HEK293 (cell line): Measurements from ENCODE around the gene ZBTB43.

Experiments
- CTCF ChIA-PET: fragments of 350-600 bp; formaldehyde crosslinking; extraction: SDS; loops from one replicate; lab custom pipeline; 2021; ENCODE audit warnings: antibody characterized with exemption; lab: Yijun Ruan, JAX
- POLR2A ChIA-PET: fragments of 300-600 bp; formaldehyde crosslinking; extraction: SDS; loops from one replicate; lab custom pipeline; 2020; ENCODE audit warnings: antibody characterized with exemption, inconsistent platforms; lab: Yijun Ruan, JAX
- H3K27ac ChIP-seq: fragments of 200-500 bp; sonication (Bioruptor generic); 2 replicates; pipeline ENCODE4 v1.5.1; 2014; ENCODE audit warnings: low read depth, low read length, control low read depth, inconsistent platforms; ENCODE audit errors: extremely low read depth
- H3K36me3 ChIP-seq, 2 experiments: fragments of 200-500 bp in 1 of 2; sonication (Bioruptor generic) in 1 of 2; 1 replicate in 1 of 2; 2 replicates in 1 of 2; pipeline ENCODE4 v1.5.1; 2014 to 2017; ENCODE audit warnings: inconsistent platforms in 2 of 2, low read length in 2 of 2; ENCODE audit not compliant: control insufficient read depth in 2 of 2, insufficient read depth in 1 of 2
- H3K4me1 ChIP-seq: fragments of 200-500 bp; sonication (Bioruptor generic); 2 replicates; pipeline ENCODE4 v1.5.1; 2014; ENCODE audit warnings: mild to moderate bottlenecking, low read length, inconsistent platforms; ENCODE audit not compliant: control insufficient read depth, insufficient read depth
- H3K4me3 ChIP-seq: 2 replicates; pipeline ENCODE4 v1.5.1; 2011; ENCODE audit warnings: low read depth, mild to moderate bottlenecking, control low read depth, low read length, moderate library complexity
- H3K9me3 ChIP-seq: fragments of 200-500 bp; sonication (Bioruptor generic); 2 replicates; pipeline ENCODE4 v1.5.1; 2014; ENCODE audit warnings: low read depth, low read length, inconsistent platforms; ENCODE audit not compliant: control insufficient read depth, insufficient read depth
- BCL11B ChIP-seq: fragments of 450-650 bp; formaldehyde crosslinking; IDR thresholded peaks from 2 replicates; pipeline ENCODE4 v1.5.1; 2016; ENCODE audit warnings: low read depth, missing biosample characterization, missing genetic modification characterization
- EGR2 ChIP-seq: fragments of 450-650 bp; formaldehyde crosslinking; IDR thresholded peaks from 2 replicates; pipeline ENCODE4 v1.5.1; 2016; ENCODE audit warnings: low read depth, missing biosample characterization, missing genetic modification characterization
- GLIS1 ChIP-seq: fragments of 450-650 bp; formaldehyde crosslinking; IDR thresholded peaks from 2 replicates; pipeline ENCODE4 v1.5.1; 2016; ENCODE audit warnings: missing biosample characterization, missing genetic modification characterization
- SETDB1 ChIP-seq: IDR thresholded peaks from one replicate; pipeline ENCODE4 v1.6.1; 2017; ENCODE audit warnings: mild to moderate bottlenecking, low read length, moderate library complexity, mixed read lengths; ENCODE audit not compliant: insufficient read length
- ZBTB1 ChIP-seq: fragments of 450-650 bp; formaldehyde crosslinking; IDR thresholded peaks from 2 replicates; pipeline ENCODE4 v1.5.1; 2016; ENCODE audit warnings: missing biosample characterization, missing genetic modification characterization
- ZNF112 ChIP-seq: fragments of 450-650 bp; formaldehyde crosslinking; IDR thresholded peaks from 2 replicates; pipeline ENCODE4 v1.5.0; 2017; ENCODE audit warnings: missing biosample characterization, missing genetic modification characterization
- ZNF132 ChIP-seq: fragments of 450-650 bp; formaldehyde crosslinking; IDR thresholded peaks from 2 replicates; pipeline ENCODE4 v1.5.1; 2017; ENCODE audit warnings: missing biosample characterization, missing genetic modification characterization, borderline replicate concordance
- ZNF155 ChIP-seq: fragments of 450-650 bp; formaldehyde crosslinking; IDR thresholded peaks from 2 replicates; pipeline ENCODE4 v1.5.1; 2016; ENCODE audit warnings: missing biosample characterization, missing genetic modification characterization
- ZNF175 ChIP-seq: fragments of 450-650 bp; formaldehyde crosslinking; IDR thresholded peaks from 2 replicates; pipeline ENCODE4 v1.5.1; 2016; ENCODE audit warnings: missing biosample characterization, missing genetic modification characterization
- ZNF23 ChIP-seq: fragments of 450-650 bp; formaldehyde crosslinking; IDR thresholded peaks from 2 replicates; pipeline ENCODE4 v1.5.1; 2016; ENCODE audit warnings: missing biosample characterization, missing genetic modification characterization, borderline replicate concordance
- ZNF391 ChIP-seq: fragments of 450-650 bp; formaldehyde crosslinking; IDR thresholded peaks from 2 replicates; pipeline ENCODE4 v1.5.1; 2016; ENCODE audit warnings: low read depth, missing biosample characterization, missing genetic modification characterization, borderline replicate concordance
- ZNF473 ChIP-seq: fragments of 450-650 bp; formaldehyde crosslinking; IDR thresholded peaks from 2 replicates; pipeline ENCODE4 v1.5.1; 2017; ENCODE audit warnings: missing biosample characterization, missing genetic modification characterization
- ZNF548 ChIP-seq: fragments of 450-650 bp; formaldehyde crosslinking; IDR thresholded peaks from 2 replicates; pipeline ENCODE4 v1.5.1; 2016; ENCODE audit warnings: missing biosample characterization, missing genetic modification characterization
- ZNF610 ChIP-seq: fragments of 450-650 bp; formaldehyde crosslinking; IDR thresholded peaks from 2 replicates; pipeline ENCODE4 v1.5.1; 2016; ENCODE audit warnings: missing biosample characterization, missing genetic modification characterization, borderline replicate concordance
- ZNF629 ChIP-seq: fragments of 450-650 bp; formaldehyde crosslinking; IDR thresholded peaks from 2 replicates; pipeline ENCODE4 v1.5.1; 2017; ENCODE audit warnings: missing biosample characterization, missing genetic modification characterization
- ZNF791 ChIP-seq: fragments of 450-650 bp; formaldehyde crosslinking; IDR thresholded peaks from 2 replicates; pipeline ENCODE4 v1.5.1; 2016; ENCODE audit warnings: missing biosample characterization, missing genetic modification characterization
- TF ChIP-seq, protein P1 (sequence below): fragments of 450-650 bp; formaldehyde crosslinking; IDR thresholded peaks from 2 replicates; pipeline ENCODE4 v1.5.1; 2017; ENCODE audit warnings: missing biosample characterization, missing genetic modification characterization
- TF ChIP-seq, protein P2 (sequence below): fragments of 450-650 bp; formaldehyde crosslinking; IDR thresholded peaks from 2 replicates; pipeline ENCODE4 v1.5.1; 2016; ENCODE audit warnings: missing biosample characterization, missing genetic modification characterization
- TF ChIP-seq, protein P3 (sequence below): fragments of 450-650 bp; formaldehyde crosslinking; IDR thresholded peaks from 2 replicates; pipeline ENCODE4 v1.5.1; 2016; ENCODE audit warnings: missing biosample characterization, missing genetic modification characterization
- TF ChIP-seq, protein P4 (sequence below): fragments of 450-650 bp; formaldehyde crosslinking; IDR thresholded peaks from 2 replicates; pipeline ENCODE4; 2016; ENCODE audit warnings: missing biosample characterization, missing genetic modification characterization
- TF ChIP-seq, protein P5 (sequence below): fragments of 450-650 bp; formaldehyde crosslinking; IDR thresholded peaks from 2 replicates; pipeline ENCODE4 v1.5.1; 2016; ENCODE audit warnings: missing biosample characterization, missing genetic modification characterization
- TF ChIP-seq, protein P6 (sequence below): IDR thresholded peaks from 2 replicates; pipeline ENCODE4 v1.6.1; 2011; ENCODE audit warnings: mild to moderate bottlenecking, low read depth, low read length, borderline replicate concordance
- TF ChIP-seq, protein P7 (sequence below): fragments of 450-650 bp; formaldehyde crosslinking; IDR thresholded peaks from 2 replicates; pipeline ENCODE4 v1.5.1; 2016; ENCODE audit warnings: missing biosample characterization, missing genetic modification characterization, borderline replicate concordance

The ZBTB43 gene

DNA sequence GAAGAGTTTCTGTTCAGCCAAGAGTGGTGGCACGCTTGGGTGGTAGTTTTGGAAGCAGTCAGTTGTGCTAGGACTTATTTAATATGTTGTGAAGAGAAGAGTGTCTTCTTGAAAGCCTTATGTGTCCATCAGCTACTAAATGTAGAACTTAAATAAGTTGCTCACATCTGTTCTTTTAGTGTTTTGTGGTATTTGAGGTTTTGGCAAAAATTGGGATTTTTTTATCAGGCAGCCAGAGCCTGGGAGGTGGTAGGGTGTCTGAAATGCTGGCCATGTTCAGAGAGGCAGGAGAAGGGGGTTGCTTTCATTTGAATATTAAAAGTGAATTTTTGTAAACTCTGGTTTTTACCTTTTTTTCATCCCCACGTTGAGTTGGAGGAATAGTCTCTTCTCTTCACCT is 31.4 kb downstream of the ZBTB43 start:
- TF ChIP-seq ZNF155 (tag by site-specific recombination): no peak
- no peak for TF ChIP-seq ZBTB1 (tag by site-specific recombination)
- TF ChIP-seq ZNF175 (tag by site-specific recombination): no peak
- no peak for TF ChIP-seq GLIS1
- TF ChIP-seq ZNF610: no peak
- no peak for TF ChIP-seq ZNF112 (tag by site-specific recombination)
- no peak for TF ChIP-seq BCL11B (tag by site-specific recombination)
- no peak for TF ChIP-seq ZNF132
- TF ChIP-seq, protein P1, sequence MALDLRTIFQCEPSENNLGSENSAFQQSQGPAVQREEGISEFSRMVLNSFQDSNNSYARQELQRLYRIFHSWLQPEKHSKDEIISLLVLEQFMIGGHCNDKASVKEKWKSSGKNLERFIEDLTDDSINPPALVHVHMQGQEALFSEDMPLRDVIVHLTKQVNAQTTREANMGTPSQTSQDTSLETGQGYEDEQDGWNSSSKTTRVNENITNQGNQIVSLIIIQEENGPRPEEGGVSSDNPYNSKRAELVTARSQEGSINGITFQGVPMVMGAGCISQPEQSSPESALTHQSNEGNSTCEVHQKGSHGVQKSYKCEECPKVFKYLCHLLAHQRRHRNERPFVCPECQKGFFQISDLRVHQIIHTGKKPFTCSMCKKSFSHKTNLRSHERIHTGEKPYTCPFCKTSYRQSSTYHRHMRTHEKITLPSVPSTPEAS (tag by site-specific recombination): no peak
- TF ChIP-seq, protein P2, sequence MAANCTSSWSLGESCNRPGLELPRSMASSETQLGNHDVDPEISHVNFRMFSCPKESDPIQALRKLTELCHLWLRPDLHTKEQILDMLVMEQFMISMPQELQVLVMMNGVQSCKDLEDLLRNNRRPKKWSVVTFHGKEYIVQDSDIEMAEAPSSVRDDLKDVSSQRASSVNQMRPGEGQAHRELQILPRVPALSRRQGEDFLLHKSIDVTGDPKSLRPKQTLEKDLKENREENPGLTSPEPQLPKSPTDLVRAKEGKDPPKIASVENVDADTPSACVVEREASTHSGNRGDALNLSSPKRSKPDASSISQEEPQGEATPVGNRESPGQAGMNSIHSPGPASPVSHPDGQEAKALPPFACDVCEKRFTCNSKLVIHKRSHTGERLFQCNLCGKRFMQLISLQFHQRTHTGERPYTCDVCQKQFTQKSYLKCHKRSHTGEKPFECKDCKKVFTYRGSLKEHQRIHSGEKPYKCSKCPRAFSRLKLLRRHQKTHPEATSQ (tag by site-specific recombination): no peak
- no peak for TF ChIP-seq ZNF629
- no peak for TF ChIP-seq ZNF473 (tag by site-specific recombination)
- TF ChIP-seq EGR2: no peak
- ChIA-PET POLR2A (no interaction called here), CTCF (interaction anchor here (0.5 kb wide), 1 partner anchor 777 kb away, joined by 3 read pairs; no protein-coding TSS in a partner anchor)
- Histone ChIP-seq H3K4me1 (no peaks in the 10 kb centered on the region), H3K4me3 (no peak overlapping the region), H3K9me3 (no peaks in the 10 kb centered on the region), H3K27ac (no peak overlapping the region), H3K36me3 (peaks cover 4 to 44% of the 10 kb centered on the region in 2 experiments)

DNA sequence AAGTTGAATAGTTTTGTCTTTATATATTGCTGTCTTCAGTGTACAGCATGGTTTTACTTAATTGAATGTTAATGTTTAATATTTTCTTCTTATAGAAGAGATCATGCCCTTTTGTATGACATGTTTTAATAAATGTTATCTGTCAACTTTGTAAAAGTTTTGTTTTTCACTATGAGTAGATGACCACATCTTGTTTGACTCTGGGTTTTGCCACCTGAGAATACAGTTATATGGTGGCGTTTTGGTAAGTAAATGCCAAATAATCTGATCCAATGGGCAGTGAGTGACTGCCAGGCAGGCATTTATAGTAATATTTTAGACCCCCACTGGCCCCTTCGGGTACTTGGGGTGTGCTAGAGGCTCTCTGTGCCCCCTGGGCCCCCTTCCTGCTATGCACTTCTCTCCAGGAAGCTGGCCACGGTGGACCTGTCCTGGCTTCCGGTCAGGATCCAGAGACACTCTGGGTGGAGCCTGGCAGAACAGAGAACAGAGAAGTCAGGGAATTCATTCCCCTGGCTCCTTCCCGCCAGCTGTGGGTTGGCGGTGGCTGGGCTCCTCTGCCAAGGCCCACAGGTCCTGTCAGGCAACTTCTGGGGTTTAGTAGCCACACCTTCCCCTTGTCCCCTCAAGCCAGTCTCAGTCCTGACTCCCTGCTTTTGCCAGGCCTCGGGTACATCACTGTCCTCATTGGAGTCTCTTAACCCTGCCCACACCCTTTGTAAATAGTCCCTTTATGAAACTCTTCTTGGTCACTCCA is 33.4 kb downstream of the ZBTB43 start:
- Histone ChIP-seq H3K4me1 (no peaks in the 10 kb centered on the region), H3K27ac (no peak overlapping the region), H3K9me3 (no peaks in the 10 kb centered on the region), H3K36me3 (peaks cover 4 to 30% of the 10 kb centered on the region in 2 experiments; a peak in 2 of 3 replicates), H3K4me3 (no peak overlapping the region)
- CTCF ChIA-PET: interaction anchor here (1.8 kb wide), 1 partner anchor 21 kb away, joined by 8 read pairs; no protein-coding TSS in a partner anchor
- POLR2A ChIA-PET: no interaction called here
- TF ChIP-seq ZNF391 (tag by site-specific recombination): no peak
- TF ChIP-seq, protein P3, sequence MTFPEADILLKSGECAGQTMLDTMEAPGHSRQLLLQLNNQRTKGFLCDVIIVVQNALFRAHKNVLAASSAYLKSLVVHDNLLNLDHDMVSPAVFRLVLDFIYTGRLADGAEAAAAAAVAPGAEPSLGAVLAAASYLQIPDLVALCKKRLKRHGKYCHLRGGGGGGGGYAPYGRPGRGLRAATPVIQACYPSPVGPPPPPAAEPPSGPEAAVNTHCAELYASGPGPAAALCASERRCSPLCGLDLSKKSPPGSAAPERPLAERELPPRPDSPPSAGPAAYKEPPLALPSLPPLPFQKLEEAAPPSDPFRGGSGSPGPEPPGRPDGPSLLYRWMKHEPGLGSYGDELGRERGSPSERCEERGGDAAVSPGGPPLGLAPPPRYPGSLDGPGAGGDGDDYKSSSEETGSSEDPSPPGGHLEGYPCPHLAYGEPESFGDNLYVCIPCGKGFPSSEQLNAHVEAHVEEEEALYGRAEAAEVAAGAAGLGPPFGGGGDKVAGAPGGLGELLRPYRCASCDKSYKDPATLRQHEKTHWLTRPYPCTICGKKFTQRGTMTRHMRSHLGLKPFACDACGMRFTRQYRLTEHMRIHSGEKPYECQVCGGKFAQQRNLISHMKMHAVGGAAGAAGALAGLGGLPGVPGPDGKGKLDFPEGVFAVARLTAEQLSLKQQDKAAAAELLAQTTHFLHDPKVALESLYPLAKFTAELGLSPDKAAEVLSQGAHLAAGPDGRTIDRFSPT (tag by site-specific recombination): no peak
- TF ChIP-seq, protein P4, sequence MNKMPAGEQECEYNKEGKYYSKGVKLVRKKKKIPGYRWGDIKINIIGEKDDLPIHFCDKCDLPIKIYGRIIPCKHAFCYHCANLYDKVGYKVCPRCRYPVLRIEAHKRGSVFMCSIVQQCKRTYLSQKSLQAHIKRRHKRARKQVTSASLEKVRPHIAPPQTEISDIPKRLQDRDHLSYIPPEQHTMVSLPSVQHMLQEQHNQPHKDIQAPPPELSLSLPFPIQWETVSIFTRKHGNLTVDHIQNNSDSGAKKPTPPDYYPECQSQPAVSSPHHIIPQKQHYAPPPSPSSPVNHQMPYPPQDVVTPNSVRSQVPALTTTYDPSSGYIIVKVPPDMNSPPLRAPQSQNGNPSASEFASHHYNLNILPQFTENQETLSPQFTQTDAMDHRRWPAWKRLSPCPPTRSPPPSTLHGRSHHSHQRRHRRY: no peak
- TF ChIP-seq, protein P5, sequence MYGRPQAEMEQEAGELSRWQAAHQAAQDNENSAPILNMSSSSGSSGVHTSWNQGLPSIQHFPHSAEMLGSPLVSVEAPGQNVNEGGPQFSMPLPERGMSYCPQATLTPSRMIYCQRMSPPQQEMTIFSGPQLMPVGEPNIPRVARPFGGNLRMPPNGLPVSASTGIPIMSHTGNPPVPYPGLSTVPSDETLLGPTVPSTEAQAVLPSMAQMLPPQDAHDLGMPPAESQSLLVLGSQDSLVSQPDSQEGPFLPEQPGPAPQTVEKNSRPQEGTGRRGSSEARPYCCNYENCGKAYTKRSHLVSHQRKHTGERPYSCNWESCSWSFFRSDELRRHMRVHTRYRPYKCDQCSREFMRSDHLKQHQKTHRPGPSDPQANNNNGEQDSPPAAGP (tag by site-specific recombination): no peak
- TF ChIP-seq ZNF23 (tag by site-specific recombination): no peak
- no peak for TF ChIP-seq ZBTB1 (tag by site-specific recombination)
- TF ChIP-seq, protein P6, sequence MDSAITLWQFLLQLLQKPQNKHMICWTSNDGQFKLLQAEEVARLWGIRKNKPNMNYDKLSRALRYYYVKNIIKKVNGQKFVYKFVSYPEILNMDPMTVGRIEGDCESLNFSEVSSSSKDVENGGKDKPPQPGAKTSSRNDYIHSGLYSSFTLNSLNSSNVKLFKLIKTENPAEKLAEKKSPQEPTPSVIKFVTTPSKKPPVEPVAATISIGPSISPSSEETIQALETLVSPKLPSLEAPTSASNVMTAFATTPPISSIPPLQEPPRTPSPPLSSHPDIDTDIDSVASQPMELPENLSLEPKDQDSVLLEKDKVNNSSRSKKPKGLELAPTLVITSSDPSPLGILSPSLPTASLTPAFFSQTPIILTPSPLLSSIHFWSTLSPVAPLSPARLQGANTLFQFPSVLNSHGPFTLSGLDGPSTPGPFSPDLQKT: no peak
- TF ChIP-seq, protein P7, sequence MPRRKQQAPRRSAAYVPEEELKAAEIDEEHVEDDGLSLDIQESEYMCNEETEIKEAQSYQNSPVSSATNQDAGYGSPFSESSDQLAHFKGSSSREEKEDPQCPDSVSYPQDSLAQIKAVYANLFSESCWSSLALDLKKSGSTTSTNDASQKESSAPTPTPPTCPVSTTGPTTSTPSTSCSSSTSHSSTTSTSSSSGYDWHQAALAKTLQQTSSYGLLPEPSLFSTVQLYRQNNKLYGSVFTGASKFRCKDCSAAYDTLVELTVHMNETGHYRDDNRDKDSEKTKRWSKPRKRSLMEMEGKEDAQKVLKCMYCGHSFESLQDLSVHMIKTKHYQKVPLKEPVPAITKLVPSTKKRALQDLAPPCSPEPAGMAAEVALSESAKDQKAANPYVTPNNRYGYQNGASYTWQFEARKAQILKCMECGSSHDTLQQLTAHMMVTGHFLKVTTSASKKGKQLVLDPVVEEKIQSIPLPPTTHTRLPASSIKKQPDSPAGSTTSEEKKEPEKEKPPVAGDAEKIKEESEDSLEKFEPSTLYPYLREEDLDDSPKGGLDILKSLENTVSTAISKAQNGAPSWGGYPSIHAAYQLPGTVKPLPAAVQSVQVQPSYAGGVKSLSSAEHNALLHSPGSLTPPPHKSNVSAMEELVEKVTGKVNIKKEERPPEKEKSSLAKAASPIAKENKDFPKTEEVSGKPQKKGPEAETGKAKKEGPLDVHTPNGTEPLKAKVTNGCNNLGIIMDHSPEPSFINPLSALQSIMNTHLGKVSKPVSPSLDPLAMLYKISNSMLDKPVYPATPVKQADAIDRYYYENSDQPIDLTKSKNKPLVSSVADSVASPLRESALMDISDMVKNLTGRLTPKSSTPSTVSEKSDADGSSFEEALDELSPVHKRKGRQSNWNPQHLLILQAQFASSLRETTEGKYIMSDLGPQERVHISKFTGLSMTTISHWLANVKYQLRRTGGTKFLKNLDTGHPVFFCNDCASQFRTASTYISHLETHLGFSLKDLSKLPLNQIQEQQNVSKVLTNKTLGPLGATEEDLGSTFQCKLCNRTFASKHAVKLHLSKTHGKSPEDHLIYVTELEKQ (tag by site-specific recombination): no peak
- no peak for TF ChIP-seq ZNF548 (tag by site-specific recombination)
- TF ChIP-seq SETDB1: no peak
- TF ChIP-seq ZNF791 (tag by site-specific recombination): no peak
